Measurements from ENCODE around the gene SLC9A8. TPM values are rescaled to one million over a fixed set of nuclear protein-coding genes. Genes with fewer than 3 reads are reported as not detected.

The SLC9A8 gene
- total RNA-seq, 1 donor from 2014 or later: 1.6 TPM

GRCh38 chr20:49843770-49844380 lies 31.2 kb downstream of the SLC9A8 start:
- TF ChIP-seq CTCF (IDR thresholded peaks at IDR 0.05; ENCODE audit: insufficient read depth, low read length, severe bottlenecking): no peak
- H3K27me3 ChIP-seq (ENCODE audit: control insufficient read depth, insufficient read depth, low read length): no peaks in the 10 kb centered on the region
- no peak overlapping the region for H3K4me3 ChIP-seq (ENCODE audit: low read depth, low read length)
- FAIRE-seq (no peak), DNase-seq (ENCODE audit: low read depth) (no peak)
- H3K36me3 ChIP-seq (ENCODE audit: control insufficient read depth, insufficient read depth, low read length): no peaks in the 10 kb centered on the region

GRCh38 chr20:49845060-49845459 lies 32.4 kb downstream of the SLC9A8 start:
- TF ChIP-seq CTCF (IDR thresholded peaks at IDR 0.05; ENCODE audit: insufficient read depth, low read length, severe bottlenecking): no peak
- FAIRE-seq: no peak

GRCh38 chr20:49846206-49846807 lies 33.7 kb downstream of the SLC9A8 start:
- DNase-seq (ENCODE audit: low read depth): peak; percentile 43
- H3K36me3 ChIP-seq (ENCODE audit: control insufficient read depth, insufficient read depth, low read length): no peaks in the 10 kb centered on the region
- no peak overlapping the region for H3K4me3 ChIP-seq (ENCODE audit: low read depth, low read length)
- H3K27me3 ChIP-seq (ENCODE audit: control insufficient read depth, insufficient read depth, low read length): no peaks in the 10 kb centered on the region
- no peak for FAIRE-seq
- peak; percentile 70 for TF ChIP-seq CTCF (IDR thresholded peaks at IDR 0.05; ENCODE audit: insufficient read depth, low read length, severe bottlenecking)

More at GRCh38 chr20:49845060-49845459, 32.4 kb downstream of the SLC9A8 start:
- Histone ChIP-seq H3K4me3 (ENCODE audit: low read depth, low read length) (no peak overlapping the region), H3K36me3 (ENCODE audit: control insufficient read depth, insufficient read depth, low read length) (no peaks in the 10 kb centered on the region), H3K27me3 (ENCODE audit: control insufficient read depth, insufficient read depth, low read length) (no peaks in the 10 kb centered on the region)
- DNase-seq (ENCODE audit: low read depth): no peak

- peak; percentile 47 for DNase-seq (ENCODE audit: low read depth)
- H3K36me3 ChIP-seq (ENCODE audit: control insufficient read depth, insufficient read depth, low read length): peaks cover 1% of the 10 kb centered on the region
- no peak for FAIRE-seq
These were observed 38.0 kb downstream of the SLC9A8 start for GRCh38 chr20:49850463-49851230.

GRCh38 chr20:49851231-49851705 lies 38.6 kb downstream of the SLC9A8 start:
- Histone ChIP-seq H3K36me3 (ENCODE audit: control insufficient read depth, insufficient read depth, low read length) (peaks cover 1% of the 10 kb centered on the region), H3K4me3 (ENCODE audit: low read depth, low read length) (no peak overlapping the region), H3K27me3 (ENCODE audit: control insufficient read depth, insufficient read depth, low read length) (no peaks in the 10 kb centered on the region)
- FAIRE-seq (no peak), DNase-seq (ENCODE audit: low read depth) (no peak)
- no peak for TF ChIP-seq CTCF (IDR thresholded peaks at IDR 0.05; ENCODE audit: insufficient read depth, low read length, severe bottlenecking)

More at GRCh38 chr20:49850463-49851230, 38.0 kb downstream of the SLC9A8 start:
- no peaks in the 10 kb centered on the region for H3K27me3 ChIP-seq (ENCODE audit: control insufficient read depth, insufficient read depth, low read length)
- no peak overlapping the region for H3K4me3 ChIP-seq (ENCODE audit: low read depth, low read length)
- no peak for TF ChIP-seq CTCF (IDR thresholded peaks at IDR 0.05; ENCODE audit: insufficient read depth, low read length, severe bottlenecking)
